ENCODE data around the gene DOCK9.

Gene DOCK9

GRCh38 chr13:98950705-98951104 lies 27.2 kb downstream of the DOCK9 start:
- no peak for DNase-seq
- H3K9me3 ChIP-seq (replicated peaks; ENCODE audit: insufficient read depth, low read length), result no peaks in the 10 kb centered on the region
- no peaks in the 10 kb centered on the region for H3F3A ChIP-seq (ENCODE audit: insufficient read depth, low read length)
- H3K27me3 ChIP-seq (replicated peaks; ENCODE audit: insufficient read depth, low read length), result no peaks in the 10 kb centered on the region
- no peaks in the 10 kb centered on the region for H3K79me2 ChIP-seq (ENCODE audit: low read length)
- no peaks in the 10 kb centered on the region for H4K20me1 ChIP-seq (ENCODE audit: insufficient read depth, low read length)
- no peak overlapping the region for H3K27ac ChIP-seq (ENCODE audit: low read length)
- no peak overlapping the region for H3K4me3 ChIP-seq (ENCODE audit: low read length)
- no peak overlapping the region for H2AFZ ChIP-seq (ENCODE audit: low read length)
- no peaks in the 10 kb centered on the region for H3K9me2 ChIP-seq (replicated peaks; ENCODE audit: insufficient read depth, low read length)
- TF ChIP-seq EZH2 (optimal IDR thresholded peaks at IDR 0.05; ENCODE audit: low read depth, low read length), result no peak
- TF ChIP-seq EZH2phosphoT487 (IDR thresholded peaks at IDR 0.05; ENCODE audit: low read length), result no peak
- TF ChIP-seq CTCF (IDR thresholded peaks at IDR 0.05; ENCODE audit: low read length), result no peak
- H3K36me3 ChIP-seq (replicated peaks; ENCODE audit: insufficient read depth, low read length), result no peaks in the 10 kb centered on the region
- no peak overlapping the region for H3K9ac ChIP-seq (ENCODE audit: low read length)
- H3K4me2 ChIP-seq (ENCODE audit: low read depth, low read length), result no peak overlapping the region
- no peaks in the 10 kb centered on the region for H3K4me1 ChIP-seq (ENCODE audit: low read length)

GRCh38 chr13:98947925-98948324 lies 29.9 kb downstream of the DOCK9 start:
- Histone ChIP-seq H3F3A (ENCODE audit: insufficient read depth, low read length) (no peaks in the 10 kb centered on the region), H4K20me1 (ENCODE audit: insufficient read depth, low read length) (no peaks in the 10 kb centered on the region), H3K27me3 (replicated peaks; ENCODE audit: insufficient read depth, low read length) (no peaks in the 10 kb centered on the region), H3K27ac (ENCODE audit: low read length) (no peak overlapping the region), H3K79me2 (ENCODE audit: low read length) (no peaks in the 10 kb centered on the region), H3K9me3 (replicated peaks; ENCODE audit: insufficient read depth, low read length) (no peaks in the 10 kb centered on the region), H3K4me2 (ENCODE audit: low read depth, low read length) (no peak overlapping the region), H3K36me3 (replicated peaks; ENCODE audit: insufficient read depth, low read length) (no peaks in the 10 kb centered on the region), H3K4me1 (ENCODE audit: low read length) (no peaks in the 10 kb centered on the region), H3K9me2 (replicated peaks; ENCODE audit: insufficient read depth, low read length) (no peaks in the 10 kb centered on the region), H3K4me3 (ENCODE audit: low read length) (no peak overlapping the region), H2AFZ (ENCODE audit: low read length) (no peak overlapping the region), H3K9ac (ENCODE audit: low read length) (no peak overlapping the region)
- TF ChIP-seq EZH2 (optimal IDR thresholded peaks at IDR 0.05; ENCODE audit: low read depth, low read length), result no peak
- TF ChIP-seq CTCF (IDR thresholded peaks at IDR 0.05; ENCODE audit: low read length), result no peak
- TF ChIP-seq EZH2phosphoT487 (IDR thresholded peaks at IDR 0.05; ENCODE audit: low read length), result no peak
- DNase-seq, result no peak

GRCh38 chr13:98945863-98946605 lies 31.8 kb downstream of the DOCK9 start:
- no peak for DNase-seq
- Histone ChIP-seq H3K9me3 (replicated peaks; ENCODE audit: insufficient read depth, low read length) (no peaks in the 10 kb centered on the region), H4K20me1 (ENCODE audit: insufficient read depth, low read length) (no peaks in the 10 kb centered on the region), H3K27ac (ENCODE audit: low read length) (no peak overlapping the region), H3K36me3 (replicated peaks; ENCODE audit: insufficient read depth, low read length) (no peaks in the 10 kb centered on the region), H3K4me3 (ENCODE audit: low read length) (no peak overlapping the region), H3K27me3 (replicated peaks; ENCODE audit: insufficient read depth, low read length) (no peaks in the 10 kb centered on the region), H3K79me2 (ENCODE audit: low read length) (no peaks in the 10 kb centered on the region), H3K4me2 (ENCODE audit: low read depth, low read length) (no peak overlapping the region), H2AFZ (ENCODE audit: low read length) (no peak overlapping the region), H3F3A (ENCODE audit: insufficient read depth, low read length) (no peaks in the 10 kb centered on the region), H3K4me1 (ENCODE audit: low read length) (no peaks in the 10 kb centered on the region), H3K9ac (ENCODE audit: low read length) (no peak overlapping the region), H3K9me2 (replicated peaks; ENCODE audit: insufficient read depth, low read length) (no peaks in the 10 kb centered on the region)
- TF ChIP-seq EZH2 (optimal IDR thresholded peaks at IDR 0.05; ENCODE audit: low read depth, low read length) (no peak), CTCF (IDR thresholded peaks at IDR 0.05; ENCODE audit: low read length) (no peak), EZH2phosphoT487 (IDR thresholded peaks at IDR 0.05; ENCODE audit: low read length) (no peak)
